GM15510 (cell line): Measurements from ENCODE around the gene NIFK.

Experiments
- POLR2A ChIP-seq: IDR thresholded peaks from 3 replicates; pipeline ENCODE4 v1.6.1; 2011; ENCODE audit warnings: borderline replicate concordance; ENCODE audit not compliant: insufficient read length; ENCODE audit errors: extremely low read depth

NIFK gene

GRCh38 chr2:121707920-121708361, 28.7 kb downstream of the NIFK start:
- no peak for TF ChIP-seq POLR2A

DNA sequence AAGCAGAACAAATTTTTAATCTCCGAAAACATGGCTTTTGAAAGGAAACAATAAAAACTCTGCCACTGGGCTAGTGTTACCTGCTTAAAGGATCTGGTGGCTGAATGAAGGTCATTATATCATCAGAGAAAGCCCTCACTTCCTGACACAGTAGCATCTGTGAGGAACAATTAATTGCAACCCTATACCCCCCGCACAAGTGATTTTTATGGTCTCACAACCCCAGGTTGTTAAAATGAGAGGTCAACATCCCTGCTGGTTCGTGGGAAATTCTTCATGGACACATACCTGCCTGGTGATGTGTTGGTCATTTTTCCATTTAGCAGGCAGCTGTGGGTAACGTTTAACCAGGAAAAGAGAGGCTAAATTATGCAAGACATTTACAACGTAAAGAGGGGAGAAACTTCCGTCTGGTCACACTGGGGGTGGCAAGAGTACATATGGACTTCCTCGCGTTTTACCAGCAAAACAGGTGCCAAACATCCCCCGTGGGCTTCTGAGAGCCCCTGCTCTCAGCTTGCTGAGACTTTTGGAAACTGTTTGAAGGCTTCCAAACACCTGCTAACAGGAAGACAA, 29.2 kb downstream of the NIFK start:
- no peak for TF ChIP-seq POLR2A

DNA sequence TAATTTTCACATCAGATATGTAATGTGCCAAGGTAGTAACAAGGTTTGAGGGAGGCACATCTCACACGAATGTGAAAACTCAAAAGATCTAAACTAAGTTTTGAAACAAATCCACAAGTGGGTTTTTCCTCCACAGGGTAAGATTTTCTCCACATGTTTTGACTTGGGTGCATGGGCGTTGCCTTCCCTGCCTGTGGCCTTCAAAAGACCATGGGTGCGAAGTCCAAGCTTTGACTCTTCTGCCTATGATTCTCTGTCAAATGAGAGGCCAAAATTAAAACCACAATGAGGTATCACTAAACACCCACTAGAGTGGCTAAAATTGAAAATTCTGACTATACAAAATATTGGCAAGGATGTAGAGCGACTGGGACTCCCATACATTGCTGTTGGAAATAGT, 30.7 kb downstream of the NIFK start:
- TF ChIP-seq POLR2A = no peak

DNA sequence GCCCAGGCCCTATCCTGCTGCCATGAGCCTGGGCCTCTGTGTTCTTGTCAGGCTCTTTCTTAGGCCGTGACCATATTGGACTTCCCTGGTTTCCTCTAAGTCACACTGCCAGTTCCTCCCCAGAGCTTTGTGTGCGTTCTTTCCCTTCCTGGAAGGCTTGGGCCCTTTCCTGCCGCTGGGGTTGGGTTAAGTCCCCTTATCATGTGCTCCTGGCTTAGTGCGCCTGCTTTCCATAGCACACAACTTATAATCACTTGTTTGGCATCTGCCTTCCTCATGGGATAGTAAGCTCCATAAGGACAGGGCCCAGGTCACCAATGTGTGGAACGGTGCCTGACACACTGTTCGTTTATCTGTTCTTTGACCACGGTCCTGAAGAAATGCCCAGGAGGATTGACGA, 31.3 kb downstream of the NIFK start:
- no peak for TF ChIP-seq POLR2A

GRCh38 chr2:121699421-121700333, 37.0 kb downstream of the NIFK start:
- TF ChIP-seq POLR2A = no peak

- no peak for TF ChIP-seq POLR2A
Observed at GRCh38 chr2:121698318-121698930, 38.3 kb downstream of the NIFK start.

GRCh38 chr2:121697108-121697631, 39.5 kb downstream of the NIFK start:
- no peak for TF ChIP-seq POLR2A

- no peak for TF ChIP-seq POLR2A
Observed at GRCh38 chr2:121696410-121696930, 40.2 kb downstream of the NIFK start.

DNA sequence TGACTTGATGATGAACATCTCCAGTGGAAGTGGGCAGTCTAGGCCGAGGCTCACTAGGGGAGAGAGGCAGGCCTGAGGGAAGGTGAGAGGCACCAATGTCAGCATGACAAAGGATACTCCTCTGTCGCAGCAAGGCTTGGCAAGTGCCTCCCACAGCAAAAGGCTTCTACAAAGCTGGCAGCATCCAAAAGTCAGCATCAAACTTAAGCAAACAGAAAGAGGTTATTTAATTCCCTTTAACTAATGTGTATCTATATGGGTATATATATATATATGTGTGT, 41.6 kb downstream of the NIFK start:
- TF ChIP-seq POLR2A = no peak

- no peak for TF ChIP-seq POLR2A
Observed at GRCh38 chr2:121694398-121695170, 42.1 kb downstream of the NIFK start.

DNA sequence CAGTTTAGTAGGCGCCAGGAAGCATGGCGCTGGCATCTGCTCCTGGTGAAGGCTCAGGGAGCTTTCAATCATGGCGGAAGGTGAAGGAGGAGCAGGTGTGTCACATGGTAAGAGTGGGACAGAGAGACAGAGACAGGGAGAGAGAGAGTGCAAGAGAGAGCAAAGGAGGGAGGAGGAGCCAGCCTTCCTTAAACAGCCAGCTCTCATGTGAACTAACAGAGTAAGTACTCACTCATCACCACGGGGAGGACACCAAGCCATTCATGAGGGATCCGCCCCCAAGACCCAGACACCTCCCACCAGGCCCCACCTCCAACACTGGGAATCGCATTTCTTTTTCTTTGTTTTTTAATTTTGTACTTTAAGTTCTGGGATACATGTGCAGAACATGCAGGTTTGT, 46.6 kb downstream of the NIFK start:
- no peak for TF ChIP-seq POLR2A

DNA sequence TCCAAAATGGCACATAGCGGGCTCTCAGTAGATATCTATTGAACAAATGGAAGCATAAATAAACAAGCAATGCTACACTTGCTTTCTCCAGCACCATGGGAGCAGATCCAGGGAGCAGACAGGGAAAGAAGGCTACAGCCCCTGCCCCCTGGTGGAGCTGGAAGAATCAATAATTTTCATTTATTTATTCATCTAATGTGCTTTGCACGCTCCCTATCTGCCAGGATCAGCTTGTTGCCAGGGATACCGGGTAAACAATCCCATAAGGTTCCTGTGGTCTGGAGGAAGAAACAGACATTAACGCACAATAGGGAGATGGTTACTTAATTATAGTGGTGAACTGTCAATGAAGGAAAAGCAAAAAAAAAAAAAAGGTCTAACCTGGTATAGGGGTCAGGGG, 47.3 kb downstream of the NIFK start:
- TF ChIP-seq POLR2A = no peak

DNA sequence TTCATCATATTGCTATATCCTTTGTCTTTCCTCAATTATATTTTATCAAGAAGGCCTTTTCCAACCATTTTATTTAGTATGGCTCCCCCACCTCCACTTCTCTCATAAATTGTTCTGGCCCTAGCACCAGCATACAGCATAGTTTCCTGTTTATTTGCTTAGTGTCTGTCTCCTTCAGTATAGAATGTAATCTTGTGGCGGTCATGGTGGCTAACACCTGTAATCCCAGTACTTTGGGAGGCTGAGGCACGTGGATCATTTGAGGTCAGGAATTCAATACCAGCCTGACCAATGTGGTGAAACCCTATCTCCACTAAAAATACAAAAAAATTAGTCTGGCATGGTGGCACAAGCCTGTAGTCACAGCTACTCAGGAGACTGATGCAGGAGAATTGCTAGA, 47.9 kb downstream of the NIFK start:
- no peak for TF ChIP-seq POLR2A

DNA sequence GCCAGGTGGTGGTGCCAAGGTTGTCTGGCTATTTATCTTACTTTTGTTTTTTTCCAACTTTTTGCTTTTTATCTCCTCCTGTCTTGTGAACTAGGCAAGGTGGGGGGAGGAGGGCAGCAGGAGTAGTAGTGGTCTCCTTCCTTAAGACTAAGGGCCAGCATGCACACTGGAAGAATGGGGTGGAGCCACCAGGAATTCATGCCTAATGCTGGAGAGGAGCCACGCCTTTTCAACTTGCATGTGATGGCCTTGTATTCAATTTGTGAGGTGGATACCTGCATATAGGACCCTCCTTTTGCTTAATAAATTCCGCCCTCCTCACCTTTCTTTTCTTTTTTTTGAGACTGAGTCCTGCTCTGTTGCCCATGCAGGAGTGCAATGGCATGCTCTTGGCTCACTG, 49.8 kb downstream of the NIFK start:
- TF ChIP-seq POLR2A = no peak

- no peak for TF ChIP-seq POLR2A
Observed at GRCh38 chr2:121686218-121686617, 50.5 kb downstream of the NIFK start.

- no peak for TF ChIP-seq POLR2A
Observed at GRCh38 chr2:121682396-121683298, 54.0 kb downstream of the NIFK start.
